HepG2 (cell line): Measurements from ENCODE around the gene GDF7.

Source experiments
- CTCF ChIP-seq: sonication (generic); formaldehyde crosslinking; IDR thresholded peaks from 2 replicates; pipeline ENCODE4 v1.5.0; 2020; ENCODE audit warnings: mild to moderate bottlenecking, missing genetic modification reagents, moderate library complexity
- EZH2 ChIP-seq: conservative IDR thresholded peaks from 2 replicates; pipeline ENCODE4 v1.6.1; 2012; ENCODE audit warnings: mild to moderate bottlenecking, low read depth, low read length, moderate library complexity
- FOXP1 ChIP-seq, 2 experiments: fragments of 450-650 bp in 1 of 2; IDR thresholded peaks; 2 replicates each; pipeline ENCODE4 v1.6.1; 2017 to 2018; ENCODE audit warnings: antibody characterized with exemption in 1 of 2
- HDAC1 ChIP-seq: sonication (generic); formaldehyde crosslinking; IDR thresholded peaks from 2 replicates; pipeline ENCODE4 v1.5.1; 2020; ENCODE audit warnings: mild to moderate bottlenecking, missing genetic modification reagents
- MXI1 ChIP-seq: IDR thresholded peaks from 3 replicates; pipeline ENCODE4 v1.6.1; 2012; ENCODE audit warnings: low read depth, low read length, inconsistent platforms, borderline replicate concordance
- NFE2L2 ChIP-seq: fragments of 150-350 bp; IDR thresholded peaks from 2 replicates; pipeline ENCODE4 v1.6.1; 2014; ENCODE audit warnings: low read length
- ONECUT2 ChIP-seq: sonication (generic); formaldehyde crosslinking; IDR thresholded peaks from 2 replicates; pipeline ENCODE4 v1.4.0; 2020; ENCODE audit warnings: missing genetic modification reagents
- RBAK ChIP-seq: sonication (generic); formaldehyde crosslinking; IDR thresholded peaks from 2 replicates; pipeline ENCODE4 v1.5.1; 2020; ENCODE audit warnings: mild to moderate bottlenecking, missing genetic modification reagents
- TAF1 ChIP-seq: sonication (generic); formaldehyde crosslinking; IDR thresholded peaks from 2 replicates; pipeline ENCODE4 v1.4.0; 2020; ENCODE audit warnings: missing genetic modification reagents
- ZNF580 ChIP-seq: IDR thresholded peaks from 2 replicates; pipeline ENCODE4 v1.6.1; 2016; ENCODE audit warnings: low read depth, borderline replicate concordance
- ZNF660 ChIP-seq: sonication (generic); formaldehyde crosslinking; IDR thresholded peaks from 2 replicates; pipeline ENCODE4 v1.5.1; 2020; ENCODE audit warnings: mild to moderate bottlenecking, low read depth, missing genetic modification reagents, borderline replicate concordance
- ZNF768 ChIP-seq: sonication (generic); formaldehyde crosslinking; IDR thresholded peaks from 2 replicates; pipeline ENCODE4 v1.4.0; 2020; ENCODE audit warnings: missing genetic modification reagents
- ZNF772 ChIP-seq: sonication (generic); formaldehyde crosslinking; IDR thresholded peaks from 2 replicates; pipeline ENCODE4 v1.5.0; 2020; ENCODE audit warnings: mild to moderate bottlenecking, missing genetic modification reagents

- TF ChIP-seq MXI1 (no peak), TAF1 (CRISPR knock-in tag) (no peak), FOXP1 (IDR thresholded peaks at IDR 0.05) (no peak), FOXP1 (CRISPR knock-in tag; IDR thresholded peaks at IDR 0.05) (no peak), EZH2 (no peak), ZNF768 (CRISPR knock-in tag) (no peak), ONECUT2 (no peak), ZNF580 (CRISPR knock-in tag) (no peak), ZNF772 (no peak), RBAK (CRISPR knock-in tag) (no peak), NFE2L2 (no peak), CTCF (CRISPR knock-in tag) (no peak), ZNF660 (CRISPR knock-in tag) (no peak), HDAC1 (CRISPR knock-in tag) (no peak)
Observed at GRCh38 chr2:20647738-20648137, 19.2 kb upstream of the GDF7 start.
